RWPE2 (cell line): Measurements from ENCODE around the gene HTR7.

Experiments
- ATAC-seq: fragments of 200-7000 bp; cut with Tn5 transposase; 3 replicates; pipeline ENCODE4 v1.9.1; 2021; ENCODE audit warnings: low read depth
- DNase-seq: peaks from one replicate; pipeline ENCODE4 v3.0.0-alpha.2; 2020; ENCODE audit warnings: low spot score
- H3K27ac ChIP-seq: fragments of 450-650 bp; 2 replicates; pipeline ENCODE4 v1.5.1; 2017; ENCODE audit warnings: mild to moderate bottlenecking; ENCODE audit not compliant: poor library complexity, severe bottlenecking
- H3K27me3 ChIP-seq: fragments of 250-450 bp; sonication (Bioruptor Pico); 2 replicates; pipeline ENCODE4 v1.5.1; 2021; ENCODE audit warnings: mild to moderate bottlenecking, moderate library complexity; ENCODE audit not compliant: insufficient read depth, poor library complexity, severe bottlenecking
- H3K36me3 ChIP-seq: fragments of 250-450 bp; sonication (Bioruptor Pico); 2 replicates; pipeline ENCODE4 v1.5.1; 2020; ENCODE audit warnings: low read depth, mild to moderate bottlenecking, moderate library complexity
- H3K4me1 ChIP-seq: fragments of 250-450 bp; sonication (Bioruptor Pico); 2 replicates; pipeline ENCODE4 v1.5.1; 2021; ENCODE audit warnings: mild to moderate bottlenecking, moderate library complexity; ENCODE audit not compliant: insufficient read depth, poor library complexity, severe bottlenecking
- H3K4me3 ChIP-seq: fragments of 250-450 bp; sonication (Bioruptor Pico); 2 replicates; pipeline ENCODE4 v1.5.1; 2021; ENCODE audit warnings: mild to moderate bottlenecking, moderate library complexity; ENCODE audit not compliant: severe bottlenecking
- H3K9me3 ChIP-seq: fragments of 250-450 bp; sonication (Bioruptor Pico); 2 replicates; pipeline ENCODE4 v1.5.1; 2021; ENCODE audit warnings: mild to moderate bottlenecking, moderate library complexity; ENCODE audit not compliant: severe bottlenecking
- CTCF ChIP-seq: fragments of 450-650 bp; IDR thresholded peaks from one replicate; pipeline ENCODE4 v1.5.1; 2017; ENCODE audit warnings: mild to moderate bottlenecking, moderate library complexity; ENCODE audit not compliant: poor library complexity, severe bottlenecking

The HTR7 gene

GRCh38 chr10:90845726-90846125, 12.1 kb downstream of the HTR7 start:
- ATAC-seq (no peak), DNase-seq (no peak)
- H3K4me3 ChIP-seq: no peak overlapping the region
- H3K27ac ChIP-seq: no peak overlapping the region
- no peaks in the 10 kb centered on the region for H3K9me3 ChIP-seq
- H3K27me3 ChIP-seq: no peaks in the 10 kb centered on the region
- no peaks in the 10 kb centered on the region for H3K36me3 ChIP-seq
- no peak for TF ChIP-seq CTCF
- H3K4me1 ChIP-seq: peaks cover 31% of the 10 kb centered on the region

DNA sequence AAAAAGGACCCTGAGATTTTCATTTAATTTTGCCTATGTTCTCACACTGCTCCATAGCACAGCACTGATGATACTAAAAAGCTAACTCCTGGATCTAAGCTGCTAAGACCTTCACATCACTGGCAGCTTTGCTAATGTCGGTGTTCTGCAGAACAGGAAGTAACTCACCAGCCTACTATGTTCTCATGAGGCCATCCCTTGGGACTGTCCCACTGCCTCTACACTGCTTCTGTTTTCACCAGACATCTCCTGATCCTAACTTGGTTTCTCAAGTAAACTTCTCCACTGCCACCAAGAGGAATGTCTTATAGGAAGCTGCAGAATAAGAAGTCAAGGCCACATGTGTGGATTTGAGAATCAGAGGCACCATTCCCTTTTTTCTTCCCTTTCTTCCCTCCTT, 15.1 kb downstream of the HTR7 start:
- ATAC-seq: no peak
- Histone ChIP-seq H3K4me3 (no peak overlapping the region), H3K9me3 (no peaks in the 10 kb centered on the region), H3K36me3 (no peaks in the 10 kb centered on the region), H3K4me1 (peaks cover 22% of the 10 kb centered on the region), H3K27ac (no peak overlapping the region), H3K27me3 (no peaks in the 10 kb centered on the region)
- DNase-seq: no peak
- TF ChIP-seq CTCF: no peak

DNA sequence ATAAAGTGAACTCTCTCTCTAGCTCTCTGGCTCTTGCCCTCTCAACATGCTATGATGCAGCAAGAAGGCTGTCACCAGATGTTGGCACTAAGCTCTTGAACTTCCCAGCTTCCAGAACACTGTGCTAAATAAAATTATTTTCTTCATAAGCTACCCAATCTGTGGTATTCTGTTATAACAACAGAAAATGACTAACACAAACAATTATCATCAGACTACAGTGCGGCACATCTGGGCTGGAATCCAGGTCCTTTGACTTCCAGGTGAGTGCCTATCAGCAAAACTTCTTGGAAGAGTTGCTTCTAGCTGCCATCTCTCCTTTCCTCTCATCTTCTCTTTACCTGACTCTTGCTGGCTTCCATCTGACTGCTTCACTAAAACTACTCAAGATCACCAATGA, 20.4 kb downstream of the HTR7 start:
- ATAC-seq: no peak

DNA sequence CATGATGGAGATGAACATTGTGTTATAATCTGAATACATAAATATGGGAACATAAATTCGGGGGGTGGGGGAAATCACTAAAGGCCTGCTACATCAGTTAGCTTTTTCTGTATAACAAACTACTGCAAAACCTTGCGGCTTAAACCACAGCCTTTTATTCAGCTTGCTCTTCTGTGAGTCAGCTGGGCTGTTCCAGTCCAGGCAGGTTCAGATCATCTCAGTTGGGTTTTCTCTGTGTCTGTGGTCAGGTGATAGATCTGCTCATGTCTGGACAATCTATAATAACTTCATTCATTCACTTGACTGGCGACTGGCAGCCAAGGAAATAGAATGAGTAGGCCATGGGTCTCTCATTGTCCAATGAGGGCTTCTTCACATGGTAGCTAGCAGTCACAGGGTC, 23.5 kb downstream of the HTR7 start:
- ATAC-seq: peak; percentile 95
- no peak overlapping the region for H3K4me3 ChIP-seq

More for the DNA sequence above, 20.4 kb downstream of the HTR7 start:
- Histone ChIP-seq H3K4me3 (no peak overlapping the region), H3K27me3 (no peaks in the 10 kb centered on the region), H3K36me3 (no peaks in the 10 kb centered on the region), H3K4me1 (peaks cover 27% of the 10 kb centered on the region), H3K9me3 (no peaks in the 10 kb centered on the region), H3K27ac (no peak overlapping the region)
- DNase-seq: no peak
- no peak for TF ChIP-seq CTCF

More for the DNA sequence above, 23.5 kb downstream of the HTR7 start:
- TF ChIP-seq CTCF: no peak
- peaks cover 22% of the 10 kb centered on the region for H3K4me1 ChIP-seq
- H3K36me3 ChIP-seq: no peaks in the 10 kb centered on the region
- no peak for DNase-seq
- H3K27ac ChIP-seq: peak overlapping the region; percentile 89
- no peaks in the 10 kb centered on the region for H3K27me3 ChIP-seq
- no peaks in the 10 kb centered on the region for H3K9me3 ChIP-seq
